Spleen (tissue), 11 donors: ENCODE data around the gene LITAF. TPM values are rescaled to one million over a fixed set of nuclear protein-coding genes. Genes with fewer than 3 reads are reported as not detected.

Experiments
- DNase-seq: peaks from one replicate; pipeline ENCODE4 v3.0.0-alpha.2; 2020
- H3K27ac ChIP-seq, 8 donors: fragments of 200-600 bp; sonication (generic) in 7 of 8; 1 replicate in 4 of 8; 2 replicates in 4 of 8; pipeline versions ENCODE4 v1.5.0 to v1.8.0; 2016 to 2021; ENCODE audit warnings: inconsistent platforms in 4 of 8, mild to moderate bottlenecking in 4 of 8, moderate library complexity in 1 of 8
- H3K27me3 ChIP-seq, 7 donors: fragments of 200-600 bp; sonication (generic) in 6 of 7; replicated peaks in 1 of 7; 1 replicate in 4 of 7; 2 replicates in 3 of 7; pipeline versions ENCODE4 v1.5.0 to v1.8.0; 2016 to 2021; ENCODE audit warnings: inconsistent platforms in 3 of 7, mild to moderate bottlenecking in 1 of 7
- H3K36me3 ChIP-seq, 6 donors: fragments of 200-600 bp; sonication (generic) in 5 of 6; 1 replicate in 4 of 6; 2 replicates in 2 of 6; pipeline versions ENCODE4 v1.5.0 to v1.8.0; 2016 to 2021; ENCODE audit warnings: inconsistent platforms in 2 of 6
- H3K4me1 ChIP-seq, 6 donors: fragments of 200-600 bp; sonication (generic) in 5 of 6; 1 replicate in 3 of 6; 2 replicates in 3 of 6; pipeline versions ENCODE4 v1.5.0 to v1.8.0; 2016 to 2021; ENCODE audit warnings: inconsistent platforms in 3 of 6
- H3K4me3 ChIP-seq, 8 donors: fragments of 200-600 bp; sonication (generic) in 7 of 8; 1 replicate in 4 of 8; 2 replicates in 4 of 8; pipeline versions ENCODE4 v1.5.0 to v1.8.0; 2016 to 2021; ENCODE audit warnings: inconsistent platforms in 4 of 8, mild to moderate bottlenecking in 4 of 8, moderate library complexity in 2 of 8
- H3K9me3 ChIP-seq, 8 donors: fragments of 200-600 bp; sonication (generic) in 7 of 8; 1 replicate in 4 of 8; 2 replicates in 4 of 8; pipeline versions ENCODE4 v1.5.0 to v1.8.0; 2016 to 2021; ENCODE audit warnings: inconsistent platforms in 4 of 8
- CTCF ChIP-seq, 11 experiments: fragments of 200-600 bp in 7 of 11; fragments of 450-650 bp in 4 of 11; sonication (generic) in 4 of 11; IDR thresholded peaks in 8 of 11; conservative IDR thresholded peaks in 3 of 11; 1 replicate in 7 of 11; 2 replicates in 4 of 11; pipeline versions ENCODE4 v1.4.0 to v1.8.0; 2016 to 2021; ENCODE audit warnings: antibody characterized with exemption in 11 of 11, inconsistent platforms in 4 of 11, mild to moderate bottlenecking in 1 of 11
- POLR2A ChIP-seq, 3 donors: fragments of 450-650 bp; IDR thresholded peaks; one replicate each; pipeline ENCODE4 v1.5.1; 2017; ENCODE audit warnings: antibody characterized with exemption in 3 of 3, mild to moderate bottlenecking in 1 of 3
- POLR2AphosphoS5 ChIP-seq, 3 donors: sonication (generic); formaldehyde crosslinking; IDR thresholded peaks; one replicate each; pipeline ENCODE4 v1.5.1; 2017; ENCODE audit warnings: antibody characterized with exemption in 3 of 3
- WGBS, 5 donors: extraction: QIAGEN DNeasy Blood & Tissue Kit in 3 of 5; methylation state at CpG; one replicate each; pipeline versions ENCODE4 v1.1.5 to v1.1.7; 2013 to 2018; 5-methylcytosine and 5-hydroxymethylcytosine counted together
- intact Hi-C: fragments of 100-400 bp; cut with DNase I; formaldehyde crosslinking; loops from one replicate; pipeline ENCODE4 v1.15.0; 2023; ENCODE audit warnings: low total_unique reads
- polyA plus RNA-seq, 3 donors: library from polyadenylated mRNA; stranded (reverse); fragments of 200-250 nt; gene quantifications; one replicate each; pipeline ENCODE4 v1.2.1, GENCODE V29; 2013
- total RNA-seq, 7 donors: library from RNA; depleted of rRNA in 3 of 7; stranded (reverse); fragments of >200 nt in 3 of 7; fragmentation: NEBNext Ultra II Directional in 4 of 7; extraction: Animal tissue kit (Norgen Biotek cat#: 25700) in 4 of 7; gene quantifications; one replicate each; pipeline versions ENCODE4 v1.1.0 to v1.2.1, GENCODE V29; 2016 to 2021
- donor health status: healthy with polysubstance abuse.
- donor health status: DM: no; HTN: no; CAD: no; lungs with moderate emphysema.
- donor health status: DM: no; HTN: no; CAD: no.
- donor health status: Bipolar disorder and iron deficiency.
- donor health status: healthy.
- donor health status: DM: no; HTN: no; CAD: no.
- donor health status: DM: yes; HTN: yes; CAD: no.

Gene LITAF
- total and polyA plus RNA-seq, 10 donors: 55.8 to 312 (median 162) TPM

GRCh38 chr16:11611871-11612664 lies 25.3 kb upstream of the LITAF start:
- Histone ChIP-seq H3K4me3 (peak overlapping the region in 1 of 8 donors; percentile 62), H3K9me3 (no peaks in the 10 kb centered on the region), H3K27me3 (peaks cover 0 to 16% (median 0%) of the 10 kb centered on the region in 7 donors), H3K4me1 (peaks cover 3 to 75% (median 48%) of the 10 kb centered on the region in 6 donors), H3K27ac (peak overlapping the region in 7 of 8 donors; percentile 52 to 95 (median 91)), H3K36me3 (no peaks in the 10 kb centered on the region)
- DNase-seq: peak; percentile 93
- intact Hi-C loops: no loop called here
- TF ChIP-seq CTCF (IDR thresholded peaks at IDR 0.05 in 8 of 11, conservative IDR thresholded peaks at IDR 0.05 in 3 of 11): peak in 2 of 11 experiments; percentile 32 to 44
- TF ChIP-seq POLR2AphosphoS5 (IDR thresholded peaks at IDR 0.05): peak; percentile 61 to 92 (median 72)
- TF ChIP-seq POLR2A (IDR thresholded peaks at IDR 0.05): no peak
- 25 to 43% (median 35%) methylated on average over 14 to 23 of the region's 23 CpGs for WGBS, 5 donors

- WGBS, 5 donors: 67 to 79% (median 71%) methylated on average over 6 of the region's 6 CpGs
- Histone ChIP-seq H3K4me3 (no peak overlapping the region), H3K27ac (peak overlapping the region in 4 of 8 donors; percentile 20 to 95 (median 66)), H3K36me3 (no peaks in the 10 kb centered on the region), H3K4me1 (peaks cover 3 to 82% (median 49%) of the 10 kb centered on the region in 6 donors), H3K27me3 (peaks cover 0 to 16% (median 0%) of the 10 kb centered on the region in 7 donors), H3K9me3 (no peaks in the 10 kb centered on the region)
- intact Hi-C loops: no loop called here
- peak; percentile 42 for DNase-seq
- TF ChIP-seq POLR2AphosphoS5 (IDR thresholded peaks at IDR 0.05) (no peak), POLR2A (IDR thresholded peaks at IDR 0.05) (no peak), CTCF (IDR thresholded peaks at IDR 0.05 in 8 of 11, conservative IDR thresholded peaks at IDR 0.05 in 3 of 11) (no peak)
Measured at GRCh38 chr16:11610580-11610979, 23.9 kb upstream of the LITAF start.

GRCh38 chr16:11610121-11610505 lies 23.4 kb upstream of the LITAF start:
- no peaks in the 10 kb centered on the region for H3K36me3 ChIP-seq
- 59 to 74% (median 72%) methylated on average over 9 of the region's 9 CpGs for WGBS, 5 donors
- H3K4me1 ChIP-seq: peaks cover 3 to 85% (median 52%) of the 10 kb centered on the region in 6 donors
- peaks cover 0 to 16% (median 0%) of the 10 kb centered on the region in 7 donors for H3K27me3 ChIP-seq
- TF ChIP-seq POLR2A (IDR thresholded peaks at IDR 0.05) (no peak), CTCF (IDR thresholded peaks at IDR 0.05 in 8 of 11, conservative IDR thresholded peaks at IDR 0.05 in 3 of 11) (no peak), POLR2AphosphoS5 (IDR thresholded peaks at IDR 0.05) (no peak)
- DNase-seq: peak; percentile 40
- intact Hi-C loops: no loop called here
- H3K9me3 ChIP-seq: no peaks in the 10 kb centered on the region
- no peak overlapping the region for H3K4me3 ChIP-seq
- H3K27ac ChIP-seq: peak overlapping the region in 5 of 8 donors; percentile 20 to 95 (median 46)

- TF ChIP-seq POLR2A (IDR thresholded peaks at IDR 0.05): no peak
- no peak for TF ChIP-seq POLR2AphosphoS5 (IDR thresholded peaks at IDR 0.05)
- no peak for TF ChIP-seq CTCF (IDR thresholded peaks at IDR 0.05 in 8 of 11, conservative IDR thresholded peaks at IDR 0.05 in 3 of 11)
- H3K27me3 ChIP-seq: peaks cover 0 to 16% (median 0%) of the 10 kb centered on the region in 7 donors
- WGBS, 5 donors: 58 to 76% (median 61%) methylated on average over 14 of the region's 14 CpGs
- no peak overlapping the region for H3K4me3 ChIP-seq
- intact Hi-C loops: no loop called here
- H3K4me1 ChIP-seq: peaks cover 3 to 85% (median 52%) of the 10 kb centered on the region in 6 donors
- H3K36me3 ChIP-seq: no peaks in the 10 kb centered on the region
- H3K9me3 ChIP-seq: no peaks in the 10 kb centered on the region
- peak; percentile 62 for DNase-seq
- peak overlapping the region in 5 of 8 donors; percentile 32 to 95 (median 46) for H3K27ac ChIP-seq
Measured at GRCh38 chr16:11609474-11610120, 22.9 kb upstream of the LITAF start.
